ENCODE data around the gene PDC.

PDC gene
- 0 reads per million in 2 donors for total RNA-seq

- no peak for DNase-seq
Measured at GRCh38 chr1:186461014-186461413, at the start of gene PDC. TSS of gene PDC (minus strand) at chr1:186461114. CDS start at chr1:186449459, 11,655 bp downstream.

GRCh38 chr1:186503190-186503589 is 42.3 kb upstream of the PDC start:
- no peak for DNase-seq

DNA sequence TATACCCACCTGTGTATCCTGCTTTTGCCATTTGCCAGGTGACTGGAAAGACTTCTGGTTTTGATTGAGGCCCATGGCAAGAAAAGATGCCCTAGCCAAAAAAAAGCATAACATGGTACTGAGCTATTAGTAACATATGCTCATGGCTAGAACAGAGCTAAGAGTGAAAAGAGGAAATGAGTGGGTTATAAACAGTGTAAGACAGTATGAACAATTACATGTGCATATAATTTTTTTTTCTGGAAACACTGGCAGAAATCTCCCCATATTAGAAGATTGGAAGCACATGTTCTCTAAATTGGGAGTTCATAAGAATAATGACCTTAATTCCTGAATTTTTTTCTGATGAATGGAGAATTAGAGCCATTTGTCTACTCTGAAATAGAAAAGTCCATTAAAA is 41.2 kb upstream of the PDC start:
- DNase-seq, result no peak

GRCh38 chr1:186500804-186501203 is 39.9 kb upstream of the PDC start:
- no peak for DNase-seq

GRCh38 chr1:186499571-186499970 is 38.7 kb upstream of the PDC start:
- DNase-seq, result no peak

DNA sequence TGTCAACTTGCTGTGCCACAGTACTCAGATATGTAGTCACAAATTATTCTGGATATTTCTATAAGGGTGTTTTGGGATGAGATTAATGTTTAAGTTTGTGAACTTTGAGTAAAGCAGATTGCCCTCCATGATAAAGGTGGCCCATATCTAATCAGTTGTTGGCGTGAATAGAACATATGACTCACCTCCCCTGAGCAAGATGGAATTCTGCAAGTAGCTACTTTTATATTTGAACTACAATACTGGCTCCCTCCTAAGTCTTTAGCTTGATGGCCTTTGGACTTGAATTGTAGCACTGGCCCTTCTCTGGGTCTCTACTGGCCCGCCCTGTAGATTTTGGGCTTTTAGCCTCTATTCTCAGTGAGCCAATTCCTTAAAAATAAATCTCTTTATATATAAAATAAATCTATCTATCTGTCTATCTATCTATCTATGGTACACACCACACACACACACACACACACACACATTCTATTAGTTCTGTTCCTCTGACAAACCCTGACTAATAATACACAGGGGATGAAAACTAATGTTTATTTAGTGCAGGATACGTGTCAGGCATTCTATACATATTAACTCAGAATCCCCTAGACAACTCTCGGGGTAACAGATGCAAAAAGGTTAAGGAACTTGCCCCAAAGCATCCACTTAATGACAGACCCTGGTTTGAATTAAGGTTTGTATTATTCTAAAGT is 37.9 kb upstream of the PDC start:
- no peak for DNase-seq

- no peak for DNase-seq
Measured at GRCh38 chr1:186498071-186498470, 37.2 kb upstream of the PDC start.

GRCh38 chr1:186497651-186498050 is 36.7 kb upstream of the PDC start:
- no peak for DNase-seq

GRCh38 chr1:186496171-186496851 is 35.4 kb upstream of the PDC start:
- DNase-seq, result no peak

GRCh38 chr1:186494832-186495271 is 33.9 kb upstream of the PDC start:
- DNase-seq, result no peak

GRCh38 chr1:186492531-186493291 is 31.8 kb upstream of the PDC start:
- DNase-seq, result no peak

GRCh38 chr1:186491336-186491735 is 30.4 kb upstream of the PDC start:
- DNase-seq, result no peak

DNA sequence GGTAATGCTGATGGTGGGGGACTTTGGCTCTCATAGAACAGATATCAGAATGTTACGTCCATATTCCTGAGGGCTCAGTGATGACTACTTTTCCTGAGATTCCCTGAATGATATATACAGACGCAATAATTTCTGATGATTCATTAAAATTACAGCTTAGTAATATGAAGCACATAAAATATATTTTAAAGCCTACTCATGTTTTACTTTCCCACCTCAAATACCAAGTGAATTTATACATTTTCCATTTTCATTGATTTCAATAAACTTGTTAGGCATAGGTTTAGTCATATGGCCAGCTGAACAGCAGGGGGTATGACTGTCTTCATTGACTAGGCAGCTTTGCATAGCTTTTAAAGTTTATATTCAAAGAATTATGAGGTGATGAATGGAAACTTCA is 26.2 kb upstream of the PDC start:
- no peak for DNase-seq

DNA sequence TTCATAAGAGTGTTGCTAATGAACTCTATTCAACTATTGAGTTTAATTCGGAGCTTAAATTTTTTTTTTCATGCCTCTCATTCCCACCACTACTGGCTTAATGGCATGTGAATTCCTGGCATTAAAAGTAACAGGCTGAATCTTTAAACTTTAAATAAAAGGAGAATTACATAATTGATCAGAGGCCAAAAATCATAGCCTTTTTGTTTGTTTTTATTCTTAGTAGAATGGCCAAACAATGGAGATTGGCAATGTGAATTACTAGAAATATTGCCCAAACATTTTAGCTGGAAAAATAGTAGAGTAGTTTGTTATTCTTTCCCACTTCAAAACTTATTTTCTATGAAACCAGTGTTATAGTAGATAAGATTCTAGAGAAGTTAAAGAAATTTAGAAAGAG is 25.1 kb upstream of the PDC start:
- no peak for DNase-seq

DNA sequence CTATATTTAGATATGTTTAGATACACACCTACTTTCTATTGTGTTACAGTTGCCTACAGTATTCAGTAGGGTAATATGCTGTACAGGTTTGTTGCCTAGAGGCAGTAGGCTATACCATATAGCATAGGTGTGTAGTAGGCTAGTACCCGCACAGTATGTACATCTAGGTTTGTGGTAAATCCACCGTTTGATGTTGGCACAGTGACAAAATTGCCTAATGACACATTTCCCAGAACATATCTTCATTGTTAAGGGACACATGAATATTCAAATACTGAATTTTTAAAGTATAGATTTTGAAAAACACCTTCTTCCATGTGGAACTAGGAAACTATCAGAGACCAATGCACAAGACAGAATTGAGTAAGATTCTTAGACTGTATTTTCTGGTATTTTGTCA is 22.6 kb upstream of the PDC start:
- DNase-seq, result no peak

GRCh38 chr1:186482661-186483255 is 21.8 kb upstream of the PDC start:
- DNase-seq, result no peak

DNA sequence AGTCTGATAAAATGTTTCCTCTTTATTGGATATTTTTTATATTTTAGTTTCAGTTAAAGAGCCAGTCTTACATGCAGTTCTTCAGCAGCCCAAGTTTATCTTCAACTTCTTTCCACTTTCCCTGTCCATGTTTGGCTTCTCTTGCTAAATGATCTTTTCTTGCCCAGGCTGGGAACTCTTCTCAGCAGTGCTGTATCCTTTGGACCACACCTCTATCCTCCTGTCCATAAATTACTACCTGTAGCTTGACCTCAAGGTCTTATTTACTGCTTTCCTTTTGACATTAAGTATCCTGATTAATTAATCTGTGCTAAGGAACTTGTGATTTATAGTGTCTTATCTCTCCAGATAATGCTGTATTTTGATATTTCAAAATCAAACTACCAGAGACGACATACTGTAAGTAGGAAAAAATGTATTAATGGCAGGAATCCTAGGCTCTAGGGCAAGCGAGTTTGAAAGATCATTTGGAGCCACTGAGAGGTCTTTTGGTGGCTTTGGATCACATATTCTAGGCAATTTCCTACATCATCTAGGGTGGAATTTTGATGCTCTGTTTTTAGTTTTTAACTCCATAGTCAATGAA is 20.5 kb upstream of the PDC start:
- DNase-seq, result no peak

GRCh38 chr1:186479162-186479561 is 18.2 kb upstream of the PDC start:
- no peak for DNase-seq

DNA sequence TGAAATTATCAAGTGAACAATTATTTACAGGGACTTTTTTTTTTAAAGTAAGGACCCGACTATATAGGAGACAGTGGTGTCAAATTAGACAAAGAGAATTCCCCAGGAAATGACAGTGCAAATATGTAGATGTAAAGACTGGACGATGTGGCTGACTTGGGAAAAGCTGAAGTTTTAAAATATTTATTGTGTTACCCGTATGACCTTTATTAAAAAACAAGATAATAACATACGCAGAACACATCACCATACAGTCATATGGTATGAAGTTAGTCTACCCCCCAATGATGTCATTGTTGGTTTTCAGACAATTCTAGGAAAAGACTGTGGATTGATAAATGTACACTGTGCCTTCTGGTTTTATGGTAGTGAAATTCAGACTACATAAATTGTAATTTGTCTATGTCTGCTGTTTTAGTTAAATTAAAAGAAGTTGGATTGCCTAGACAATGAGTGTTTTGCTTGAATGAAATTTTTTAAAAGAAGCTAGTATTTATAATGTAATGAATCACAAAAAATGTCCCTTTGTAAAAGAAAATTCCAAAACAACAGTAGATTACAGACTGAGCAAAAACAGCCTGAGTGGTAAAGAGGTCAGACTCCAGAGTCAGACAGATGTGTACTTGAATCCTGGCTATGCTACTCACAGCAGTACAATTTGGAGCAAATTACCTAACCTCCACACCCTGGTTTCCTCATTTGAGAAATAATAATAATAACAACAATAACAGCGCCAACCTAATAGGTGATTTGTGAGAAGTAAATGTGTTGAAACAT is 15.5 kb upstream of the PDC start:
- DNase-seq, result no peak

GRCh38 chr1:186474208-186474607 is 13.3 kb upstream of the PDC start:
- no peak for DNase-seq

GRCh38 chr1:186473047-186473446 is 12.1 kb upstream of the PDC start:
- no peak for DNase-seq

DNA sequence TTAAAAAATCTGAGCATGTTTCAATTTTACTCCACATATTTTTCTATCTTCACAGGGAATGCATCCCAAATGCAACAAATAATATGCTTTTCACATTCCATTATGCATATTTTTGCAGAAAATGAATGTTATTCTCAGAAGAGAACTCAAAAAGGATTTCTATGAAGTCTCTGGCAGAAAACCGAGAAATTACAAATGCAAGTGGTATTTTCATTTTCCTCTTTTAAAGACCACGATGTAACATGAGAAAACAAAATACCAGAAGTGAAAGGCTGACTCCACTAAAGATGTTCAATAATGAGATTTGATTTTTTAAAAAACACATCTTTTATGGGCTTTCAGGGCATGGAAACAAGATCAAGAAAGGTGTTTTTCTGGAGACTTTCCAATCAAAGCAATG is 5.0 kb upstream of the PDC start:
- no peak for DNase-seq

Data from T-helper 9 cell (primary cell).